ENCODE results near the gene SESN1.
"Not testable (repeated sequence)": the region's sequence is repeated elsewhere in the genome, so short reads cannot be mapped to it uniquely, and the experiment has no call there.

The SESN1 gene

GRCh38 chr6:109094416-109095035 is at the start of gene SESN1:
TSS of gene SESN1 (minus strand) at chr6:109094846. CDS start at chr6:109094073, 773 bp downstream.
- peak; percentile 92 for DNase-seq (ENCODE audit: low spot score)

GRCh38 chr6:109143191-109143590 is 48.5 kb upstream of the SESN1 start:
- DNase-seq (ENCODE audit: low spot score) = no peak

- DNase-seq (ENCODE audit: low spot score) = not testable (repeated sequence)
Observed at GRCh38 chr6:109142067-109142466, 47.4 kb upstream of the SESN1 start.

DNA sequence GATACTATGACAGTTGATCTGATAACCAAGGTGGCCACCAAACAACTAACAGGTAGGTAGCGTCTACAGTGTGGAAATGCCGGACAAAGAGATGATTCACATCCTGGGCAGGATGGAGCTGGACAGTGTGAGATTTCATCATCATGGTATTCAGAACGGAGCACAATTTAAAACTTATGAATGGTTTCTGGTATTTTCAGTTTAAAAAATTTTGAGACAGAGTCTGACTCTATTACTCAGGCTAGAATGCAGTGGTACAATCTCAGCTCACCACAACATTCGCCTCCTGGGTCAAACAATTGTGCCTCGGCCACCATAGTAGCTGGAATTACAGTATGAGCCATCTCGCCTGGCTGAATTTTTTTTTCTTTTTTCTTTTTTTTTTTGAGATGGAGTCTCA is 44.5 kb upstream of the SESN1 start:
- DNase-seq (ENCODE audit: low spot score) = no peak

DNA sequence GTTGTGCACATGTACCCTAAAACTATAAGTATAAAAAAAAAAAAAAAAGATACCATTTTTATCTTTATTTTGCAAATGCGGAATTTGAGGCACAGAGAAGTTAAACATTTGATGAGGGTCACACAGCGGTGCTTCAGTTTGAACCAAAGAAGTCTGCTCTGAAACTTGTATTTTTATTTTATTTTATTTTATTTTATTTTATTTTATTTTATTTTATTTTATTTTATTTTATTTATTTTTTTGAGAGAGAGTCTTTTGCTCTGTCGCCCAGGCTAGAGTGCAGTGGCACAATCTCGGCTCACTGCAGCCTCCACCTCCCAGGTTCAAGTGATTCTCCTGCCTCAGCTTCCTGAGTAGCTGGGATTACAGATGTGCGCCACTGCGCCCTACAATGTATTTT is 41.9 kb upstream of the SESN1 start:
- DNase-seq (ENCODE audit: low spot score) = not testable (repeated sequence)

DNA sequence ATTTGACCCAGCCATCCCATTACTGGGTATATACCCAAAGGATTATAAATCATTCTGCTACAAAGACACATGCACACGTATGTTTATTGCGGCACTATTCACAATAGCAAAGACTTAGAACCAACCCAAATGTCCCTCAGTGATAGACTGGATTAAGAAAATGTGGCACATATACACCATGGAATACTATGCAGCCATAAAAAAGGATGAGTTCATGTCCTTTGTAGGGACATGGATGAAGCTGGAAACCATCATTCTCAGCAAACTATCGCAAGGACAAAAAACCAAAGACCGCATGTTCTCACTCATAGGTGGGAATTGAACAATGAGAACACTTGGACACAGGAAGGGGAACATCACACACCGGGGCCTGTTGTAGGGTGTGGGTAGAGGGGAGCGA is 41.4 kb upstream of the SESN1 start:
- not testable (repeated sequence) for DNase-seq (ENCODE audit: low spot score)

DNA sequence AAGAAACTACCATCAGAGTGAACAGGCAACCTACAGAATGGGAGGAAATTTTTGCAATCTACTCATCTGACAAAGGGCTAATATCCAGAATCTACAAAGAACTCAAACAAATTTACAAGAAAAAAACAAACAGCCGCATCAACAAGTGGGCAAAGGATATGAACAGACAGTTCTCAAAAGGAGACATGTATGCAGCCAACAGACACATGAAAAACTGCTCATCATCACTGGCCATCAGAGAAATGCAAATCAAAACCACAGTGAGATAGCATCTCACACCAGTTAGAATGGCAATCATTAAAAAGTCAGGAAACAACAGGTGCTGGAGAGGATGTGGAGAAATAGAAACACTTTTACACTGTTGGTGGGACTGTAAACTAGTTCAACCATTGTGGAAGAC is 41.0 kb upstream of the SESN1 start:
- not testable (repeated sequence) for DNase-seq (ENCODE audit: low spot score)

- no peak for DNase-seq (ENCODE audit: low spot score)
Observed at GRCh38 chr6:109130065-109130464, 35.4 kb upstream of the SESN1 start.

- no peak for DNase-seq (ENCODE audit: low spot score)
Observed at GRCh38 chr6:109125504-109125903, 30.9 kb upstream of the SESN1 start.

DNA sequence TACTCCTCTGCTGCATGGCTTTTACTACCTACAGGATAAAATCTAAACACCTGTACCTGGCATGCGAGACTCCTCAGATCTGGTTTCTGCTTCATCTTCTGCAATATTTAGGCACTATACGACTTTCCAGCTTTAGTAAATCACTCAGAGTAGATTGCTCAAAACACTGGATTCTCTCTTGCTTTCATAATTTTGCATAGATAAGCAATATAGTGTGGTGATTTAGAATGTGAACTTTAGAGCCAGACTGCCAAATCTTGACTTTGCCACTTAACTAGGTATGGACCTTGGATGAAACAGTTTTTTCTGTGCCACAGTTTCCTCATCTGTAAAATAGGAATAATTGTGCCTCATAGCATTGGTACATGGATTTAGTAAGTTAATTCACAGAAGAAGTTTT is 29.6 kb upstream of the SESN1 start:
- no peak for DNase-seq (ENCODE audit: low spot score)

- no peak for DNase-seq (ENCODE audit: low spot score)
Observed at GRCh38 chr6:109121411-109121810, 26.8 kb upstream of the SESN1 start.

DNA sequence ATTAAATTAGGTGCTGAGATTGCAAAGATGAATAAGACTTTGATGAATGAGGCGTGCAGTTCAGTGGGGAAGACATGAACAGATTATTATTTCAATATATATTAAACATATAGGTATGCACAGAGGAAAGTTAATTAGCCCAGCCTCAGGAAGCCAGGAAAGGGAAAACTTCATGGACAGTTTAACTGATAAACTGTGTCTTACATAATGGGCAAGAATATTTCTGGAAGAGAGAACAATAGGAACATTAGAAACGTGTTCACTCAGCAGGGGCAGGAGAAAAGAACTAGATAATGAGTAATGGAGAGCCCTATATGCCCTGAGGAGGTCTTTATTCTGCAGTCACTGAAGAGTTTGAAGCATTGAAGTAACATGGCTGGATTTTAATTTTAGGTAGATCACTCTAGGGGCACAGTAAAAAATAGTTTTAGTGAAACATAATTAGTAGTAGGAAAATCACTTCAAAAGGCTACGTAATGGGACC is 24.3 kb upstream of the SESN1 start:
- DNase-seq (ENCODE audit: low spot score) = no peak

DNA sequence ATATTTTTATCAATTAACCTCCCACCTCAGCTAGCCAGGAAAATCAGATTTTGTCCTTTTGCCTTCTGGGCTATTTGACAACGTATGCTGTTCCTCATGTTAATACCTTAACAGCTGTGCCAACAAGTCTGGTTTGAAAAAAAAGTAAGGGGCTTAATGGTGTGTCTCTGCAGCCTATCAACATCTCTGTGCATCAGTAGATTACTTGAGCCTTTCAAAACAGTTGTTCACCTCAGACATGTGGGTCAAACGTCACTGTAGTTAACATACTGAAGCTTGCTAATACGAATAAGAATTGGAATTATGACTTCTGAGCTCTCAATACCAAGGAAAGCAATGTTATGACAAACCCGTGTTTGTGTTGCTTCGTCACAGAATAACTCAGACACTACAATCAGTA is 23.7 kb upstream of the SESN1 start:
- DNase-seq (ENCODE audit: low spot score) = no peak

- no peak for DNase-seq (ENCODE audit: low spot score)
Observed at GRCh38 chr6:109117346-109118035, 22.8 kb upstream of the SESN1 start.

DNA sequence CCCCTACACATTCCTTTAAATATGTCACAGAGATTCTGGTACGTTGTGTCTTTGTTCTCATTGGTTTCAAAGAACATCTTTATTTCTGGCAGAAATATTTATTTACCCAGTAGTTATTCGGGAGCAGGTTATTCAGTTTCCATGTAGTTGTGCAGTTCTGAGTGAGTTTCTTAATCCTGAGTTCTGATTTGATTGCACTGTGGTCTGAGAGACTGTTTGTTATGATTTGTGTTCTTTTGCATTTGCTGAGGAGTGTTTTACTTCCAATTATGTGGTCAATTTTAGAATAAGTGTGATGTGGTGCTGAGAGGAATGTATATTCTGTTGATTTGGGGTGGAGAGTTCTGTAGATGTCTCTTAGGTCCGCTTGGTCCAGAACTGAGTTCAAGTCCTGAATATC is 18.0 kb upstream of the SESN1 start:
- DNase-seq (ENCODE audit: low spot score) = not testable (repeated sequence)

DNA sequence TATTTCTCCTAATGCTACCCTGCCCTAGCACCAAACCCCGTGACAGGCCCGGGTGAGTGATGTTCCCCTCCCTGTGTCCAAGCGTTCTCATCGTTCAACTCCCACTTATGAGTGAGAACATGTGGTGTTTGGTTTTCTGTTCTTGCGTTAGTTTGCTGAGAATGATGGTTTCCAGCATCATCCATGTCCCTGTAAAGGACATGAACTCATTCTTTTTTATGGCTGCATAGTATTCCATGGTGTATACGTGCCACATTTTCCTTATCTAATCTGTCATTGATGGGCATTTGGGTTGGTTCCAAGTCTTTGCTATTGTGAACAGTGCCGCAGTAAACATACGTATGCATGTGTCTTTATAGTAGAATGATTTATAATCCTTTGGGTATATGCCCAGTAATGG is 15.0 kb upstream of the SESN1 start:
- DNase-seq (ENCODE audit: low spot score) = not testable (repeated sequence)

GRCh38 chr6:109105681-109106080 is 11.0 kb upstream of the SESN1 start:
- DNase-seq (ENCODE audit: low spot score) = no peak

DNA sequence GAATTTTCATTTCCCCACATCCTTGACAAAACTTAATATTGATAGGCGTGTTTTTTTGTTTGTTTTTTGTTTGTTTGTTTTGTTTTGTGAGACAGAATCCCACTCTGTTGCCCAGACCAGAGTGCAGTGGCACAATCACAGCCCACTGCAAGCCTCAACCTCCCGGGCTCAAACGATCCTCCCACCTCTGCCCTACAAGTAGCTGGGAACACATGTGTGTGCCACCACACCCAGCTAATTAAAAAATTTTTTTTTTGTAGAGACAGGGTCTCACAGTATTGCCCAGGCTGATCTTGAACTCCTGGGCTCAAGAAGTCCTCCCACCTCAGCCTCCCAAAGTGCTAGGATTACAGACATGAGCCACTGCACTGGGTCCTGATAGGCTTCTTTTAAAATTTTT is 9.9 kb upstream of the SESN1 start:
- no peak for DNase-seq (ENCODE audit: low spot score)

- DNase-seq (ENCODE audit: low spot score) = no peak
Observed at GRCh38 chr6:109103942-109104341, 9.3 kb upstream of the SESN1 start.

DNA sequence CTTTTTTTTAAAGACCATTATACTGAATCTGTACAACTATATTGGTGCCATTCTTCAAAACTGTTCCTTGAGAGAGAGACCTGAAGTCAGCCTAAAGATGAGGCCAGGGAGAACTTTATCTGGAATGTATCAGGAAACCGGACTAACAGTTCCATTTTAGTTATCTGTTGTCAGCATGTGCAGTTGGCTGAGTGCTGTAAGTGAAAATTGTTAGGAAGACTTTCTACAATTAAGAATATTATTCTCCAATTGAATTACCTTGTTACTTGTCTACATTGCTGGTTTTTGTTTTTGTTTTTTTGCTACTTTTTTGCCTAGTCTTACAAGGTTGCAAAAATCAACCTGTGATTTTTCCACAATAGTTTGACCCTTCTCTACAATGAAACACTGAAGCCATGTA is 8.1 kb upstream of the SESN1 start:
- no peak for DNase-seq (ENCODE audit: low spot score)

GRCh38 chr6:109097661-109098060 is 3.0 kb upstream of the SESN1 start:
- no peak for DNase-seq (ENCODE audit: low spot score)

DNA sequence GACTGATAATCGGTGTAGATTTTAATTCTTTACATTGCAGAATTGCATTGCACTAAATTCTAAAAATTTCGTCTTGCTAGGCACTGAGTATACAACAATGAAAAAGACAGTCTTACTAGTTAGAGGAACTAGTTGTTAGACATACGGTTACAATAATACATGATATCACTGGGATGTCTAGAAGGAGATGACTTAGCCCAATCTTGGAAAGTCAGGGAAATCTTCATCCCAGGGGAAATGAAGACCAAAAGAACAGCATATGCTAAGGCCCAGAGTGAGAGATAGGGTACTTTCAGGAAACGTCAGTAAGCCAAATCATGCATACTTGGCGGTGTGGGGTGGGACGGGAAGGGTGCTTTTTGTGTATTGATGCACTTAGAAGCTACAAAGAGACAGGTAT is 1.6 kb upstream of the SESN1 start:
- no peak for DNase-seq (ENCODE audit: low spot score)

- DNase-seq (ENCODE audit: low spot score) = no peak
Observed at GRCh38 chr6:109095835-109096084, 1.1 kb upstream of the SESN1 start.
